ENCODE results near the gene ZNF174. TPM values are rescaled to one million over a fixed set of nuclear protein-coding genes. Genes with fewer than 3 reads are reported as not detected.

ZNF174 gene
- total and polyA plus RNA-seq, 4 donors = 3.8 to 4.6 (median 4.1) TPM

DNA sequence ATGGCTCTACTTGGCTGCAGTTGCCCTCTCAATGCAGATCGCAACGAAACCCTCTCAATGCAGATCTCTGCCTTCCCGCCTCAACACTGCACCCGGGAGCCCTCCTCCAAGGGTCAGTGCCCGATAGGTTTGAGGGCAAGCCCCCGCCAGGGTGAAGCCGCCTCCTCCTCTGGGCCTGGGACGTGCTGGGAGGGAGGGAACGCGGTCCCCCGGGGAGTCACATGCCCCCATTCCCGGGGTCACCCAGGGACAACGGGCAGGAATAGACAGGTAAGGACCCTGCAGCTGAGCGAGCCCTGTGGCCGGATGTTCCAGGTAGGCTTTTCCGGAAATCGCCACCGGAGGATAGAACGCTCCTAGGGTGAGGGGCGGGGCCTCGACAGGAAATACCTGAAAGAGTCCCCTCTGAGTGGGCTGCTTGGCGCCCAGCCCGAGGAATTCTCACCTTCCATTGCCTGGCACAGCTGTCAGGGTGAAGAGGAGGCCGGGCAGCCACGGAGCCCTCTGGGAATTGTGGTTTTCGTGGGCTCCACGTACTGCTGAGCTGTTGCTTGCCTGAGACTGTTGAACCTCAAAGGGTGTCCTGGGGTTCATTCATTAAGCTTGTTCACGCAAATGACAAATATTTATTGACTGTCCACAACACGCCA is 12.8 kb downstream of the ZNF174 start:
- peaks cover 0 to 10% (median 4%) of the 10 kb centered on the region in 4 donors for H3K36me3 ChIP-seq (ENCODE audit: control insufficient read depth in 4 of 4, insufficient read depth in 3 of 4, low read depth in 1 of 4, low read length in 3 of 4)
- WGBS = 42% methylated on average over 29 of the region's 29 CpGs
- peaks cover 36 to 66% (median 48%) of the 10 kb centered on the region in 4 donors for H3K9me3 ChIP-seq (ENCODE audit: control insufficient read depth in 4 of 4, low read length in 3 of 4)
- peak overlapping the region in 2 of 3 donors; percentile 28 to 46 for H3K4me3 ChIP-seq (ENCODE audit: low read depth in 1 of 3, low read length in 3 of 3)
- H3K27ac ChIP-seq (ENCODE audit: low read depth in 1 of 2, low read length in 2 of 2) = no peak overlapping the region
- H3K4me1 ChIP-seq (ENCODE audit: control insufficient read depth in 4 of 4, insufficient read depth in 4 of 4, low read length in 3 of 4) = no peaks in the 10 kb centered on the region
- H3K27me3 ChIP-seq (ENCODE audit: control insufficient read depth in 4 of 4, insufficient read depth in 4 of 4, low read length in 3 of 4) = no peaks in the 10 kb centered on the region
- TF ChIP-seq HNF4G (IDR thresholded peaks at IDR 0.05) (no peak), FOXA2 (IDR thresholded peaks at IDR 0.05) (no peak), HNF4A (conservative IDR thresholded peaks at IDR 0.05) (no peak), SP1 (IDR thresholded peaks at IDR 0.05) (no peak), JUND (IDR thresholded peaks at IDR 0.05) (no peak), YY1 (IDR thresholded peaks at IDR 0.05) (no peak), NR2F2 (IDR thresholded peaks at IDR 0.05) (no peak), GABPA (IDR thresholded peaks at IDR 0.05 in 1 of 2, conservative IDR thresholded peaks at IDR 0.05 in 1 of 2) (no peak), RXRA (IDR thresholded peaks at IDR 0.05) (no peak), FOXA1 (IDR thresholded peaks at IDR 0.05) (no peak), EGR1 (IDR thresholded peaks at IDR 0.05; ENCODE audit: low read depth in 2 of 2) (no peak), RAD21 (IDR thresholded peaks at IDR 0.05) (no peak)
- TF ChIP-seq, protein P1, sequence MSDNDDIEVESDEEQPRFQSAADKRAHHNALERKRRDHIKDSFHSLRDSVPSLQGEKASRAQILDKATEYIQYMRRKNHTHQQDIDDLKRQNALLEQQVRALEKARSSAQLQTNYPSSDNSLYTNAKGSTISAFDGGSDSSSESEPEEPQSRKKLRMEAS (IDR thresholded peaks at IDR 0.05) = no peak
- TF ChIP-seq, protein P2, sequence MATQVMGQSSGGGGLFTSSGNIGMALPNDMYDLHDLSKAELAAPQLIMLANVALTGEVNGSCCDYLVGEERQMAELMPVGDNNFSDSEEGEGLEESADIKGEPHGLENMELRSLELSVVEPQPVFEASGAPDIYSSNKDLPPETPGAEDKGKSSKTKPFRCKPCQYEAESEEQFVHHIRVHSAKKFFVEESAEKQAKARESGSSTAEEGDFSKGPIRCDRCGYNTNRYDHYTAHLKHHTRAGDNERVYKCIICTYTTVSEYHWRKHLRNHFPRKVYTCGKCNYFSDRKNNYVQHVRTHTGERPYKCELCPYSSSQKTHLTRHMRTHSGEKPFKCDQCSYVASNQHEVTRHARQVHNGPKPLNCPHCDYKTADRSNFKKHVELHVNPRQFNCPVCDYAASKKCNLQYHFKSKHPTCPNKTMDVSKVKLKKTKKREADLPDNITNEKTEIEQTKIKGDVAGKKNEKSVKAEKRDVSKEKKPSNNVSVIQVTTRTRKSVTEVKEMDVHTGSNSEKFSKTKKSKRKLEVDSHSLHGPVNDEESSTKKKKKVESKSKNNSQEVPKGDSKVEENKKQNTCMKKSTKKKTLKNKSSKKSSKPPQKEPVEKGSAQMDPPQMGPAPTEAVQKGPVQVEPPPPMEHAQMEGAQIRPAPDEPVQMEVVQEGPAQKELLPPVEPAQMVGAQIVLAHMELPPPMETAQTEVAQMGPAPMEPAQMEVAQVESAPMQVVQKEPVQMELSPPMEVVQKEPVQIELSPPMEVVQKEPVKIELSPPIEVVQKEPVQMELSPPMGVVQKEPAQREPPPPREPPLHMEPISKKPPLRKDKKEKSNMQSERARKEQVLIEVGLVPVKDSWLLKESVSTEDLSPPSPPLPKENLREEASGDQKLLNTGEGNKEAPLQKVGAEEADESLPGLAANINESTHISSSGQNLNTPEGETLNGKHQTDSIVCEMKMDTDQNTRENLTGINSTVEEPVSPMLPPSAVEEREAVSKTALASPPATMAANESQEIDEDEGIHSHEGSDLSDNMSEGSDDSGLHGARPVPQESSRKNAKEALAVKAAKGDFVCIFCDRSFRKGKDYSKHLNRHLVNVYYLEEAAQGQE (IDR thresholded peaks at IDR 0.05) = no peak
- TF ChIP-seq, protein P3, sequence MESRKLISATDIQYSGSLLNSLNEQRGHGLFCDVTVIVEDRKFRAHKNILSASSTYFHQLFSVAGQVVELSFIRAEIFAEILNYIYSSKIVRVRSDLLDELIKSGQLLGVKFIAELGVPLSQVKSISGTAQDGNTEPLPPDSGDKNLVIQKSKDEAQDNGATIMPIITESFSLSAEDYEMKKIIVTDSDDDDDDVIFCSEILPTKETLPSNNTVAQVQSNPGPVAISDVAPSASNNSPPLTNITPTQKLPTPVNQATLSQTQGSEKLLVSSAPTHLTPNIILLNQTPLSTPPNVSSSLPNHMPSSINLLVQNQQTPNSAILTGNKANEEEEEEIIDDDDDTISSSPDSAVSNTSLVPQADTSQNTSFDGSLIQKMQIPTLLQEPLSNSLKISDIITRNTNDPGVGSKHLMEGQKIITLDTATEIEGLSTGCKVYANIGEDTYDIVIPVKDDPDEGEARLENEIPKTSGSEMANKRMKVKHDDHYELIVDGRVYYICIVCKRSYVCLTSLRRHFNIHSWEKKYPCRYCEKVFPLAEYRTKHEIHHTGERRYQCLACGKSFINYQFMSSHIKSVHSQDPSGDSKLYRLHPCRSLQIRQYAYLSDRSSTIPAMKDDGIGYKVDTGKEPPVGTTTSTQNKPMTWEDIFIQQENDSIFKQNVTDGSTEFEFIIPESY (IDR thresholded peaks at IDR 0.05) = no peak
- TF ChIP-seq, protein P4, sequence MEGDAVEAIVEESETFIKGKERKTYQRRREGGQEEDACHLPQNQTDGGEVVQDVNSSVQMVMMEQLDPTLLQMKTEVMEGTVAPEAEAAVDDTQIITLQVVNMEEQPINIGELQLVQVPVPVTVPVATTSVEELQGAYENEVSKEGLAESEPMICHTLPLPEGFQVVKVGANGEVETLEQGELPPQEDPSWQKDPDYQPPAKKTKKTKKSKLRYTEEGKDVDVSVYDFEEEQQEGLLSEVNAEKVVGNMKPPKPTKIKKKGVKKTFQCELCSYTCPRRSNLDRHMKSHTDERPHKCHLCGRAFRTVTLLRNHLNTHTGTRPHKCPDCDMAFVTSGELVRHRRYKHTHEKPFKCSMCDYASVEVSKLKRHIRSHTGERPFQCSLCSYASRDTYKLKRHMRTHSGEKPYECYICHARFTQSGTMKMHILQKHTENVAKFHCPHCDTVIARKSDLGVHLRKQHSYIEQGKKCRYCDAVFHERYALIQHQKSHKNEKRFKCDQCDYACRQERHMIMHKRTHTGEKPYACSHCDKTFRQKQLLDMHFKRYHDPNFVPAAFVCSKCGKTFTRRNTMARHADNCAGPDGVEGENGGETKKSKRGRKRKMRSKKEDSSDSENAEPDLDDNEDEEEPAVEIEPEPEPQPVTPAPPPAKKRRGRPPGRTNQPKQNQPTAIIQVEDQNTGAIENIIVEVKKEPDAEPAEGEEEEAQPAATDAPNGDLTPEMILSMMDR (IDR thresholded peaks at IDR 0.05; ENCODE audit: low read depth, low read length, missing input control) = no peak
- TF ChIP-seq, protein P5, sequence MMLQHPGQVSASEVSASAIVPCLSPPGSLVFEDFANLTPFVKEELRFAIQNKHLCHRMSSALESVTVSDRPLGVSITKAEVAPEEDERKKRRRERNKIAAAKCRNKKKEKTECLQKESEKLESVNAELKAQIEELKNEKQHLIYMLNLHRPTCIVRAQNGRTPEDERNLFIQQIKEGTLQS (IDR thresholded peaks at IDR 0.05) = no peak
- DNase-seq (ENCODE audit: low spot score) = no peak
- H3K9ac ChIP-seq (ENCODE audit: low read depth in 1 of 2, low read length in 2 of 2) = no peak overlapping the region

All from liver (tissue), 9 donors.